Left ventricle myocardium inferior (tissue), 1 donor: ENCODE measurements around the gene POLL. TPM values are rescaled to one million over a fixed set of nuclear protein-coding genes. Genes with fewer than 3 reads are reported as not detected.
"Not testable (repeated sequence)": the region's sequence is repeated elsewhere in the genome, so short reads cannot be mapped to it uniquely, and the experiment has no call there.

Experiments
- DNase-seq: peaks from one replicate; pipeline ENCODE4 v3.0.0-alpha.2; 2020
- H3K27ac ChIP-seq: fragments of 200-600 bp; replicated peaks from 2 replicates; pipeline ENCODE4 v1.8.0; 2021
- H3K27me3 ChIP-seq: fragments of 200-600 bp; 2 replicates; pipeline ENCODE4 v1.8.0; 2021; ENCODE audit warnings: low read depth
- H3K36me3 ChIP-seq: fragments of 200-600 bp; 2 replicates; pipeline ENCODE4 v1.8.0; 2021
- H3K4me1 ChIP-seq: fragments of 200-600 bp; 2 replicates; pipeline ENCODE4 v1.8.0; 2021
- H3K4me3 ChIP-seq: fragments of 200-600 bp; 2 replicates; pipeline ENCODE4 v1.8.0; 2021; ENCODE audit warnings: mild to moderate bottlenecking, moderate library complexity
- H3K9me3 ChIP-seq: fragments of 200-600 bp; replicated peaks from 2 replicates; pipeline ENCODE4 v1.8.0; 2021
- intact Hi-C: fragments of 100-400 bp; cut with micrococcal nuclease; formaldehyde crosslinking; loops from one replicate; pipeline ENCODE4 v1.11.0; 2022
- total RNA-seq: library from RNA; stranded (reverse); fragmentation: NEBNext Ultra II Directional; extraction: Animal tissue kit (Norgen Biotek cat#: 25700); gene quantifications from one replicate; pipeline ENCODE4 v1.2.1, GENCODE V29; 2021
- TF ChIP-seq, protein P1 (sequence below): fragments of 200-600 bp; IDR thresholded peaks from 2 replicates; pipeline ENCODE4 v1.8.0; 2021; ENCODE audit warnings: antibody characterized with exemption, mild to moderate bottlenecking, borderline replicate concordance
- donor health status: DM: no; HTN: yes; CAD: no; lungs with severe emphysema.

The POLL gene
- total RNA-seq, 1 donor from 2014 or later, result 16.7 TPM

- TF ChIP-seq, protein P1, sequence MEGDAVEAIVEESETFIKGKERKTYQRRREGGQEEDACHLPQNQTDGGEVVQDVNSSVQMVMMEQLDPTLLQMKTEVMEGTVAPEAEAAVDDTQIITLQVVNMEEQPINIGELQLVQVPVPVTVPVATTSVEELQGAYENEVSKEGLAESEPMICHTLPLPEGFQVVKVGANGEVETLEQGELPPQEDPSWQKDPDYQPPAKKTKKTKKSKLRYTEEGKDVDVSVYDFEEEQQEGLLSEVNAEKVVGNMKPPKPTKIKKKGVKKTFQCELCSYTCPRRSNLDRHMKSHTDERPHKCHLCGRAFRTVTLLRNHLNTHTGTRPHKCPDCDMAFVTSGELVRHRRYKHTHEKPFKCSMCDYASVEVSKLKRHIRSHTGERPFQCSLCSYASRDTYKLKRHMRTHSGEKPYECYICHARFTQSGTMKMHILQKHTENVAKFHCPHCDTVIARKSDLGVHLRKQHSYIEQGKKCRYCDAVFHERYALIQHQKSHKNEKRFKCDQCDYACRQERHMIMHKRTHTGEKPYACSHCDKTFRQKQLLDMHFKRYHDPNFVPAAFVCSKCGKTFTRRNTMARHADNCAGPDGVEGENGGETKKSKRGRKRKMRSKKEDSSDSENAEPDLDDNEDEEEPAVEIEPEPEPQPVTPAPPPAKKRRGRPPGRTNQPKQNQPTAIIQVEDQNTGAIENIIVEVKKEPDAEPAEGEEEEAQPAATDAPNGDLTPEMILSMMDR, result no peak
- DNase-seq, result no peak
- intact Hi-C loops, result no loop called here
- Histone ChIP-seq H3K36me3 (no peaks in the 10 kb centered on the region), H3K27me3 (no peaks in the 10 kb centered on the region), H3K4me1 (peaks cover 12% of the 10 kb centered on the region), H3K27ac (peak overlapping the region; percentile 50), H3K9me3 (no peaks in the 10 kb centered on the region), H3K4me3 (no peak overlapping the region)
Measured at GRCh38 chr10:101595591-101596433, 7.8 kb upstream of the POLL start.

DNA sequence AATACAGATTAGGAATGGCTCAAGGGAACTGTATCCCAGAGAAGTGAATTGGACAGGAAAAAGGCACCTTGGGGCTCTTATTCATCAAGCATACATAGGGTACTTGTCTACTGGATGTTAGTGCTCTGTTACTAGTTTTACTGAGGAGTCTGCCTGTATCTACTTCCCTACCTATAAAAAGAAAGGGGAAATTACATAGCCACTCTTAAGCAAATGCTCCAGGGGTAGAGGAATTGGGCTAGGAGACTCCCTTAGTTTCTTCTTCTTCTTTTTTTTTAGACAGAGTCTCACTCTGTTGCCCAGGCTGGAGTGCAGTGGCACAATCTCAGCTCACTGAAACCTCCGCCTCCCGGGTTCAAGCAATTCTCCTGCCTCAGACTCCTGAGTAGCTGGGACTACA, 5.3 kb upstream of the POLL start:
- H3K27me3 ChIP-seq, intact Hi-C loops, H3K36me3 ChIP-seq, H3K4me3 ChIP-seq, DNase-seq, H3K27ac ChIP-seq, H3K9me3 ChIP-seq: not testable (repeated sequence)
- H3K4me1 ChIP-seq, result peaks cover 22% of the 10 kb centered on the region

- no peak for DNase-seq
Measured at GRCh38 chr10:101588879-101589278, 822 bp upstream of the POLL start.

DNA sequence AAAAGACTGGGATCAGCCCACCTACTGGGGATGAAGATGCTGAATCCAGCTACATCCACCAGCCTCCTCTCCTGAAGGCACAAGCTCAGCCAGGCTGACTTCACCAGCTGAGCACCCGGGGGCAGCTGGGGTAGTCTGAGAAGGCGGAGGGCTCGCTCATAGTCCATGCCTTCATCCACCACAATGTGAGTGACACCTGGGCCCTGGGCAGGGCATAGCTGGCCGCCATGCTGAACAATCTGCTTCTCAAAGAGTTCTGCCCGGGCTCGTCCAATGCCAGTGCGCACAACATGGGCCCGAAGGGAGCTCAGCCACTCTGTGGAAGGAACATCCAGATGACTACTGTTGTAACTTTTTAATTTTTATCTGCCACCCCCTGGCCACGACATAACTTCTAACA, 2.2 kb downstream of the POLL start:
- Histone ChIP-seq H3K27ac (no peak overlapping the region), H3K4me3 (no peak overlapping the region), H3K27me3 (no peaks in the 10 kb centered on the region), H3K9me3 (no peaks in the 10 kb centered on the region), H3K4me1 (peaks cover 31% of the 10 kb centered on the region), H3K36me3 (peaks cover 37% of the 10 kb centered on the region)
- no peak for DNase-seq
- TF ChIP-seq, protein P1, result no peak
- intact Hi-C loops, result no loop called here

More at GRCh38 chr10:101588879-101589278, 822 bp upstream of the POLL start:
- TF ChIP-seq, protein P1, result no peak
- peaks cover 12% of the 10 kb centered on the region for H3K36me3 ChIP-seq
- no peaks in the 10 kb centered on the region for H3K27me3 ChIP-seq
- peak overlapping the region; percentile 98 for H3K4me3 ChIP-seq
- no peak overlapping the region for H3K27ac ChIP-seq
- intact Hi-C loops, result no loop called here
- H3K9me3 ChIP-seq, result no peaks in the 10 kb centered on the region
- H3K4me1 ChIP-seq, result peaks cover 31% of the 10 kb centered on the region

GRCh38 chr10:101580486-101581399, 7.3 kb downstream of the POLL start:
- intact Hi-C loops, result no loop called here
- Histone ChIP-seq H3K36me3 (peaks cover 75% of the 10 kb centered on the region), H3K27ac (no peak overlapping the region), H3K4me3 (no peak overlapping the region), H3K9me3 (no peaks in the 10 kb centered on the region), H3K4me1 (no peaks in the 10 kb centered on the region), H3K27me3 (no peaks in the 10 kb centered on the region)
- TF ChIP-seq, protein P1, result no peak
- DNase-seq, result no peak

GRCh38 chr10:101579516-101579870, 8.6 kb downstream of the POLL start:
- intact Hi-C loops, result no loop called here

More at GRCh38 chr10:101579516-101579870, 8.6 kb downstream of the POLL start:
- TF ChIP-seq, protein P1, result no peak
- no peak for DNase-seq
- Histone ChIP-seq H3K9me3 (no peaks in the 10 kb centered on the region), H3K4me1 (no peaks in the 10 kb centered on the region), H3K4me3 (no peak overlapping the region), H3K27ac (no peak overlapping the region), H3K36me3 (peaks cover 68% of the 10 kb centered on the region), H3K27me3 (no peaks in the 10 kb centered on the region)
